HG02870 (cell line): ENCODE data around the gene KIF24.
"Not testable (repeated sequence)": the region's sequence is repeated elsewhere in the genome, so short reads cannot be mapped to it uniquely, and the experiment has no call there.

ENCODE experiments used
- ATAC-seq: cut with Tn5 transposase; IDR thresholded peaks from one replicate; pipeline ENCODE4 v1.9.1; 2021; ENCODE audit warnings: mild to moderate bottlenecking, moderate library complexity; ENCODE audit not compliant: unreplicated experiment

The KIF24 gene

DNA sequence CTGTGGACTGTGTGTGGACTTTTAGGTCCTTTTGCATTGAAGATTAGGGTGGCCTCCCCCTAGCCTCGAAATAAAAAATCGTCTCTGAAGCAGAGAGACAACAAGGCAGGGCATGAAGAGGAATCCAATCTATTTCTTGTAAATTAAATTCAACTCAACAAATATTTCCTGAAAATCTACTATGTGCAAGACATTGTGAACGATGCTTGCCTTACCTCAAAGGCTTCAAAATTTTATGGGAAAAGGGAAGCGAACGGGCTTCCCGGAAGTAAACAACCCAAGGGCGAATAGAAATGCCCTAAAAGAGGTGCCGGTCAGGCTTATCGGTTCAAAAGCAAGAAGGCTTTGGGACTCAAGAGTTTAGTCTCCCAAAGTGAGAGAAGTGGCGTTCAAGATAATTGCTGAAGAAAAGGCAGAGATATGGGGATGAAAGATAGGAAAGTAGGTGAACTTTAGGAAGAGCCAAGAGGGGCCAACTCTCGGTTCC, 525 bp downstream of the KIF24 start:
- no peak for ATAC-seq

GRCh38 chr9:34326690-34327089, 2.4 kb downstream of the KIF24 start:
- no peak for ATAC-seq

GRCh38 chr9:34322899-34323591, 6.0 kb downstream of the KIF24 start:
- no peak for ATAC-seq

DNA sequence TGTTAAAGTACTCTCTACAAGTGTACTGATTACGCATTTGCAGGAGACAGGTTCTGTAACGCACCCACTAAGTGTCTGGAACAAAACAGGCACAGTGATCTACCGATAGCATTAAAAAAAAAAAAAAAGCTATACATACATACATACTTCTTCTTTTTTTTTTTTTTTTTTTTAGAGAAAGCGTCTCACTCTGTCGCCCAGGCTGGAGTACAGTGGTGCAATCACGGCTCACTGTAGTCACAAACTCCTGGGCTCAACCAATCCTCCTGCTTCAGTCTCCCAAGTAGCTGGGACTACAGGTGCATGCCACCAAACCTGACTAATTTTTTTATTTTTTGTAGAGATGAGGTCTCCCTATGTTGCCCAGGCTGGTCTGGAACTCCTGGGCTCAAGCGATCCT, 7.6 kb downstream of the KIF24 start:
- ATAC-seq, result no peak

- ATAC-seq, result no peak
Observed at GRCh38 chr9:34318163-34318790, 10.8 kb downstream of the KIF24 start.

- no peak for ATAC-seq
Observed at GRCh38 chr9:34317436-34317835, 11.6 kb downstream of the KIF24 start.

DNA sequence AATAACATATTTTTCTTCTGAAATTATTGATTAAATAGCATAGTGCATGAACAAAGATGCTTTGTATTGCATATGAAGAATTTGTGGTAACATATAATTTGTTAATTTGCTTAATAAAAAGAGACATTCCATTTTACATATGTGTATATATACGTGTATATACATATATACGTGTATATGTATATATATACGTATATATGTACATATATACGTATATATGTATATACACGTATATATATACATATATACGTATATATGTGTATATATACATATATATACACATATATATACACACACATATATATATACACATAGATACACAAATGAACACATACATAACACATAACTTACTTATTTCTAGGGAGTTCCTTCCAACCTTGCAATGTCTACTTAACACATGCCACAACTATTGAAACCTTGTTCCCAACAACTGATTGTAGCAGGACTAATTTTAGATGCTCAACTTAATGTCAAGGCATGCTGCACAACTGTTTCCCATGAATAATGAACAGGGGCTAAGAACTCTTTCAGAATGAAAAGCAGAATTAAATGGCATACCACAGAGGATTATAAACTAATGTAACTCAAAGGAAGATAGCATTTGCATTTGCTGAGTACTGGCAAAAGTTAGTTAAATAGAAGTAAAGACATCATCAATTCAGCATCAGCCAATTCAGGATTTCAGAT, 17.4 kb downstream of the KIF24 start:
- ATAC-seq, result no peak

DNA sequence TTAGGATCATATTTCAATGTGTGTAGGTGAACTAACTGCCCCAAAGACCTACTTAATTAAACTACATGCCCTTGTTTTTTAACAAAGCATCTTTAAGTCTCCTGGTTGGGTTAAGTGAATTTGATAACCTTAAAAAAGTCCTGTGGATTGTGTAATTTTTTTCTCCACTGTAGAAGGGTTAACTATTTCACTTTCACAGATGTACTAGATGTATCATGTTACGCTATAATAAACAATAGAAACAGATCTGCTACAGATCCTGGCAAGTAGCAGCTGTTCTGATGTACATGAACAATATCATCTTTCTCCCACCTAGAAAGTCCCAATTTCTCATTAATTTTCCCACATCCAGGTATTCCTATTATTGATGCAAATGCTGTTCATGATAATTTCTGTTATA, 18.9 kb downstream of the KIF24 start:
- ATAC-seq, result no peak

DNA sequence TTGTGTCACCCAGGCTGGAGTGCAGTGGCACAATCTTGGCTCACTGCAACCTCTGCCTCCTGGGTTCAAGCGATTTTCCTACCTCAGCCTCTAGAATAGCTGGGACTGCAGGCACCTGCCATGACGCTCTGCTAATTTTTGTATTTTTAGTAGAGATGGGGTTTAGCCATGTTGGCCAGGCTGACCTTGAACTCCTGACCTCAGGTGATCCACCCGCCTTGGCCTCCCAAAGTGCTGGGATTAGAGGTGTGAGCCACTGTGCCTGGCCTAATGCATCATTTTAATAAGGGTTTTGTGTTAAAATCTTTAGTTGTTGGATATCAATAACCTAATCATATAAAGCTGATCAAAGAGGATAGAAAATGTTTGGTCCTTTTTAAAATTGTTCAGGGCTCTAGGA, 20.8 kb downstream of the KIF24 start:
- ATAC-seq, result not testable (repeated sequence)

DNA sequence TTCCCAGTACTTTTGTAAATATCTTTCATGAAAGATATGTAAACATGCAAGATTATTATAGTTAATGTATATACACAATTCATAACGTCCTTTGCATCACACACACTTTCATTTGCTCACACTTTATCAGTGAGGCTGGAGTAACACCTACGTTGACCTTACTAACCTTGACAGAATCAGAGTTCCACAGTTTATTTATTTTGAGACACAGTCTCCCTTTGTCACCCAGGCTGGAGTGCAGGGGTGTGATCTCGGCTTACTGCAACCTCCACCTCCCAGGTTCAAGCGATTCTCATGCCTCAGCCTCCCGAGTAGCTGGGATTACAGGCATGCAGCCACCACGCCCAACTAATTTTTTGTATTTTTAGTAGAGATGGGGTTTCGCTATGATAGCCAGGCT, 28.0 kb downstream of the KIF24 start:
- not testable (repeated sequence) for ATAC-seq

DNA sequence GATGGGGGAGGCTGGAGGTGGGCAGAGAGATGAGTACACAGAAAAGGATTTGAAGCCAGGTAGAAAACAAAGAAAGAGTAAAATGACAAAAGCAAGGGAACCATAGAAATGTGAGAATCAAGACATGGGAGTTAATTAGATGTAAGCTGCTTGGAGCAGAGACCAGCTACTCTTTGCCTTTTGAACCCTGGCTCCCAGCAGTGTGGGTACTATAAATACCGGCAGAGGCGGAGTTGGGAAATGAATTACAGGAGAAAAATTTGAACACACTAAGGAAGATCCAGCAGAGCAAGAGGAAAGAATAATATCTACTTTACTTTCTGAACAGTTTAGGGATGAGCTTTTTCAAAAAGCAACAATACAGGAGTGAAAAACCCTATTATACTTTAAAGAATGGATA, 36.5 kb downstream of the KIF24 start:
- ATAC-seq, result no peak

DNA sequence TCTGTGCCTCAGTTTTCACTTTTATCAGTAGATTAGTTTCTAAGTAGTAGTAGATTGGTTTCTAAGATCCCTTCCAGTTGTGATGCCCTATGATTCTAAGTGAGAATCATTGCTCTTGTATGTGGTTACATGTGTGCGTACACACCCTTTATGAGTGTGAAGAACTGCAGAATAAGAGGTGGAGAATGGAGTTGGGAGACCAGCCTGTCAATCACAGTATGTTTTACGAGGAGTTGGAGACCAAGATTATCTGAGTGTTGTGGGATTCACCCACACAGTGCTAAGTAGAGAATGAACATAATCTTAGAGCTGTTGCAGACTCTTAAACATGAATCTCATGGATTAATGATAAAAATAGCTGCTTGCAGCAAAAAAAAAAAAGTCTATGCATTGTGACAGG, 37.6 kb downstream of the KIF24 start:
- ATAC-seq, result no peak

DNA sequence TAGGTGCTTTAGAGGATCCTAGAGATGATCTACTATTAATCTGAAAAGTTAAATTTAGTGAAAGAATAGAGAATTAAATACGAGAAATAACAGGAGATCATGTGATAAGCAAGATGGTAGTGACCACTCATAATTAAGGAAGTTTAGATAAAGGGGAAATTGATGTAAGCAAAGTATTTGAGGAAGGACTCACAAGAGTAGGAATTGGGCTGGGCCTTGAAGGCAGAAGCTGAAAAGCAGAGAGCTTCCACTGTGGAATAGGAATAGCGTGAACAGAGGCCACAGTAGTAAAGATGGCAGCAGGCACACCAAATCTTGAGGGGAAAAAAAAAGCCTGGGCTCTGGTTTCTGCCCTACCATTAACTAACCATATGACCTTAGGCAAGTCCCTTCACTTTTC, 38.0 kb downstream of the KIF24 start:
- ATAC-seq, result no peak

GRCh38 chr9:34289159-34289558, 39.9 kb downstream of the KIF24 start:
- no peak for ATAC-seq

DNA sequence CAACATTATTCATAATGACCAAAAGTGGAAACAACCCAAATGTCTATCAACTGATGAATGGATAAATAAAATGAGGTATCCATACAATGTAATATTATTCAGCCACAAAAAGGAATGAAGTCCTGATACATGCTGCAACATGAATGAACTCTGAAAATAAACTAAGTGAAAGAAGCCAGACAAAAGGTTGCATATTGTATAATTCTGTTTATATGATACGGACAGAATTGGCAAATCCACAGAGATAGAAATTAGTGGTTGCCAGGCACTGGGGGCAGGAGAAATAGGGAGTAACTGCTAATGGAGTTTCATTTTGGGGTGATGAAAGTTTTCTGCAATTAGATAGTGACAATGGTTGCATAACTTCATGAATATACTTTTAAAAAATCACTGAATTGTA, 47.0 kb downstream of the KIF24 start:
- no peak for ATAC-seq

- no peak for ATAC-seq
Observed at GRCh38 chr9:34279411-34279810, 49.7 kb downstream of the KIF24 start.
